Lung (tissue), 12 donors: ENCODE results near the gene NOC2L. TPM values are rescaled to one million over a fixed set of nuclear protein-coding genes. Genes with fewer than 3 reads are reported as not detected.

ENCODE experiments used
- ATAC-seq: fragments of 200-7000 bp; cut with Tn5 transposase; one replicate; pipeline ENCODE4 v1.9.1; 2020; ENCODE audit warnings: moderate number of reproducible peaks; ENCODE audit not compliant: insufficient read depth, low FRiP score
- DNase-seq, 3 donors: peaks; one replicate each; pipeline ENCODE4 v3.0.0-alpha.2; 2013 to 2017
- H3K27ac ChIP-seq, 2 donors: one replicate each; pipeline ENCODE4 v1.5.1; 2013; ENCODE audit warnings: mild to moderate bottlenecking in 2 of 2, moderate library complexity in 2 of 2, control low read depth in 1 of 2, inconsistent platforms in 1 of 2, low read depth in 1 of 2, low read length in 1 of 2
- H3K27me3 ChIP-seq, 3 donors: one replicate each; pipeline ENCODE4 v1.5.1; 2013; ENCODE audit warnings: low read length in 2 of 3; ENCODE audit not compliant: control insufficient read depth in 3 of 3, insufficient read depth in 3 of 3
- H3K36me3 ChIP-seq, 4 donors: one replicate each; pipeline ENCODE4 v1.5.1; 2013; ENCODE audit warnings: low read length in 4 of 4, mild to moderate bottlenecking in 1 of 4, moderate library complexity in 1 of 4; ENCODE audit not compliant: control insufficient read depth in 4 of 4, insufficient read depth in 4 of 4
- H3K4me1 ChIP-seq, 5 donors: one replicate each; pipeline ENCODE4 v1.5.1; 2013; ENCODE audit warnings: low read length in 5 of 5, mild to moderate bottlenecking in 2 of 5, moderate library complexity in 1 of 5; ENCODE audit not compliant: control insufficient read depth in 5 of 5, insufficient read depth in 5 of 5
- H3K4me3 ChIP-seq: one replicate; pipeline ENCODE4 v1.5.1; 2013; ENCODE audit warnings: mild to moderate bottlenecking, control low read depth, moderate library complexity
- H3K9ac ChIP-seq, 2 donors: one replicate each; pipeline ENCODE4 v1.5.1; 2013; ENCODE audit warnings: low read length in 2 of 2, control low read depth in 1 of 2; ENCODE audit not compliant: insufficient read depth in 1 of 2
- H3K9me3 ChIP-seq, 4 donors: one replicate each; pipeline ENCODE4 v1.5.1; 2013; ENCODE audit warnings: low read length in 3 of 4, mild to moderate bottlenecking in 1 of 4, moderate library complexity in 1 of 4; ENCODE audit not compliant: control insufficient read depth in 4 of 4, insufficient read depth in 3 of 4
- CTCF ChIP-seq: IDR thresholded peaks from 2 replicates; pipeline ENCODE4 v1.5.1; 2012; ENCODE audit warnings: mild to moderate bottlenecking; ENCODE audit errors: control extremely low read depth, extremely low read depth
- WGBS, 2 donors: extraction: QIAGEN DNeasy Blood & Tissue Kit; methylation state at CpG; one replicate each; pipeline ENCODE4 v1.1.7; 2013; 5-methylcytosine and 5-hydroxymethylcytosine counted together
- polyA plus RNA-seq, 2 donors: library from polyadenylated mRNA; stranded (reverse); fragments of 200-250 nt; gene quantifications; one replicate each; pipeline ENCODE4 v1.2.1, GENCODE V29; 2013
- total RNA-seq, 2 donors: library from RNA; depleted of rRNA in 1 of 2; stranded (reverse); fragments of >200 nt in 1 of 2; gene quantifications; one replicate each; pipeline ENCODE4 v1.2.1, GENCODE V29; 2014 to 2021
- donor health status: control.
- donor health status: control.
- donor health status: Bipolar disorder and iron deficiency.
- donor health status: healthy.
- donor health status: DM: yes; HTN: yes; CAD: no.

Gene NOC2L
- total and polyA plus RNA-seq, 4 donors = 39.0 to 86.6 (median 67.7) TPM

GRCh38 chr1:920010-920409 is 39.0 kb downstream of the NOC2L start:
- Histone ChIP-seq H3K27ac (no peak overlapping the region), H3K36me3 (peaks cover 0 to 12% (median 0%) of the 10 kb centered on the region in 4 donors), H3K4me1 (peaks cover 2 to 73% (median 26%) of the 10 kb centered on the region in 5 donors), H3K9ac (no peak overlapping the region), H3K27me3 (peaks cover 0 to 20% (median 0%) of the 10 kb centered on the region in 3 donors), H3K9me3 (no peaks in the 10 kb centered on the region), H3K4me3 (no peak overlapping the region)
- DNase-seq (no peak), ATAC-seq (no peak)
- 41 to 76% methylated on average over 23 of the region's 23 CpGs for WGBS, 2 donors
- no peak for TF ChIP-seq CTCF

GRCh38 chr1:919271-919872 is 39.7 kb downstream of the NOC2L start:
- 67 to 77% methylated on average over 23 to 29 of the region's 29 CpGs for WGBS, 2 donors
- no peak overlapping the region for H3K27ac ChIP-seq
- TF ChIP-seq CTCF = no peak
- H3K27me3 ChIP-seq = peaks cover 0 to 20% (median 0%) of the 10 kb centered on the region in 3 donors
- peak in 1 of 3 donors; percentile 37 for DNase-seq
- no peak overlapping the region for H3K9ac ChIP-seq
- H3K4me1 ChIP-seq = peaks cover 0 to 73% (median 26%) of the 10 kb centered on the region in 5 donors
- H3K9me3 ChIP-seq = no peaks in the 10 kb centered on the region
- H3K36me3 ChIP-seq = peaks cover 0 to 12% (median 0%) of the 10 kb centered on the region in 4 donors
- ATAC-seq = no peak
- H3K4me3 ChIP-seq = no peak overlapping the region

GRCh38 chr1:918843-919242 is 40.2 kb downstream of the NOC2L start:
- no peak overlapping the region for H3K4me3 ChIP-seq
- ATAC-seq (no peak), DNase-seq (no peak)
- H3K9ac ChIP-seq = no peak overlapping the region
- peaks cover 0 to 20% (median 0%) of the 10 kb centered on the region in 3 donors for H3K27me3 ChIP-seq
- H3K4me1 ChIP-seq = peaks cover 0 to 73% (median 26%) of the 10 kb centered on the region in 5 donors
- H3K27ac ChIP-seq = no peak overlapping the region
- H3K36me3 ChIP-seq = peaks cover 0 to 12% (median 0%) of the 10 kb centered on the region in 4 donors
- 75 to 83% methylated on average over 6 of the region's 6 CpGs for WGBS, 2 donors
- no peaks in the 10 kb centered on the region for H3K9me3 ChIP-seq
- no peak for TF ChIP-seq CTCF
